Stimulated activated CD4-positive, alpha-beta T cell treated with anti-CD3 and anti-CD28 coated beads, Interleukin-4, amount 100 ng/mL, for 1 hour (primary cell): ENCODE measurements around the gene ARVCF.

Experiments used
- DNase-seq: peaks from one replicate; pipeline ENCODE4 v3.0.0-alpha.2; 2020

ARVCF gene

GRCh38 chr22:19984851-19985811 is 31.5 kb downstream of the ARVCF start:
- DNase-seq = no peak

- no peak for DNase-seq
Measured at GRCh38 chr22:19984201-19984753, 32.3 kb downstream of the ARVCF start.

DNA sequence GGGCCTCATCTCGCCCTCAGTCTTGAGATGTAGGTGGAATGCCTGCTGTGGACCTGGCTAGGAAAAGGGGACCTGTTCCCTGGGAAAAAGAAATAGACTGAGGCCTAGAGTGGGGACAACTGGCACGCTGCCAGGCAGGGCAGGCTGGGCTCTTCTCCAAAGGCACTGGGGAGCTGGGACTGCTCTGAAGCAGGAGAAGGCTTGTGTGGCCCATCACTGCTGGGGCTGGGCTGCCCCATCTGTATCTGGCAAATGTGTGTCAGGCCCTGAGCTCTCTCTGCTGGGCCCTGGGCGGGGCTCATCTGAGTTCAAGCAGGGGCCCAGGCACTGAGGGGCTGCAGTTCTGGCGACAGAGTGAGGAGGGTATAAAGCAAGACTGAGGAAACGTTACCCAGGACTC is 32.9 kb downstream of the ARVCF start:
- DNase-seq = no peak

GRCh38 chr22:19982991-19983578 is 33.5 kb downstream of the ARVCF start:
- DNase-seq = no peak

GRCh38 chr22:19981961-19982920 is 34.4 kb downstream of the ARVCF start:
- no peak for DNase-seq

- DNase-seq = no peak
Measured at GRCh38 chr22:19981171-19981960, 35.3 kb downstream of the ARVCF start.

DNA sequence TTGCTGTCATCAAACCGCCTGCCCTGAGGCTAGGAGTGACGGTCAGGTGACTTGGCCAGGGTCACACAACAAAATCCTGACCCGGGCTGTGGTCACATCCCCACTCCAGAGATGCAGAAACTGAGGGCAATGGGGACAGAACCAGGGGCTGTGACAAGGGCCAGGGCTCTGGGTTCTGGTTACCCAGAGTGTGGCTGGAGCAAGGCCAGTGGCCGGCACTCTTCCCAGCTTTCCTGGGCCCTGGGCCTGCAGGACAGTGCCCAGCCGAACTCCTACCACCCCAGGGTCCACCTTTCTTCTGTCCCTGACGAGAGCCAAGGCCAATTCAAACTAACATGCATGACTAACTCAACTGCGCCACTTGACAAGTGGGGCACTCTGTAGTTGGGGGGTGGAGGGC is 35.9 kb downstream of the ARVCF start:
- no peak for DNase-seq

- DNase-seq = no peak
Measured at GRCh38 chr22:19979712-19980493, 36.7 kb downstream of the ARVCF start.

GRCh38 chr22:19978748-19979147 is 37.9 kb downstream of the ARVCF start:
- no peak for DNase-seq

GRCh38 chr22:19977296-19978243 is 39.1 kb downstream of the ARVCF start:
- DNase-seq = no peak

DNA sequence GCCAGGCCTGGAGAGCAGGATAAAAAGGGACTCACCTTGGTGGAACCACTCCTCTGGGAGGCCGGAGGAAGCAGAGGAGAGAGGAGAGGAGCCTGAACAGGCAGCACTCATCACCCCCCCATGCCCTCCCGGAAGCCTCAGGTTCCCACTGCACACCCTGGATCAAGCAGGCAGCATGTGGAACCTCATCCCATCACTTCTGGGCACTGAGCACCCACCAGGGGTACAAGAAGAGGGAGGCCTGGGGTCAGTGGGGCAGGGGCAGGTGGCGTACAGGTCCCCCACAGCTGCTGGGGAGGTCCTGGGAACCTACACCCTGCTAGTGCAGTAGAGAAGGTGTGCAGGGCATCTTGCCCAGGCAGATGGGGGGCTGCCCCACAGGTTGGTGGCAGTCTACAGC is 40.0 kb downstream of the ARVCF start:
- DNase-seq = no peak

- no peak for DNase-seq
Measured at GRCh38 chr22:19975707-19976035, 41.0 kb downstream of the ARVCF start.

DNA sequence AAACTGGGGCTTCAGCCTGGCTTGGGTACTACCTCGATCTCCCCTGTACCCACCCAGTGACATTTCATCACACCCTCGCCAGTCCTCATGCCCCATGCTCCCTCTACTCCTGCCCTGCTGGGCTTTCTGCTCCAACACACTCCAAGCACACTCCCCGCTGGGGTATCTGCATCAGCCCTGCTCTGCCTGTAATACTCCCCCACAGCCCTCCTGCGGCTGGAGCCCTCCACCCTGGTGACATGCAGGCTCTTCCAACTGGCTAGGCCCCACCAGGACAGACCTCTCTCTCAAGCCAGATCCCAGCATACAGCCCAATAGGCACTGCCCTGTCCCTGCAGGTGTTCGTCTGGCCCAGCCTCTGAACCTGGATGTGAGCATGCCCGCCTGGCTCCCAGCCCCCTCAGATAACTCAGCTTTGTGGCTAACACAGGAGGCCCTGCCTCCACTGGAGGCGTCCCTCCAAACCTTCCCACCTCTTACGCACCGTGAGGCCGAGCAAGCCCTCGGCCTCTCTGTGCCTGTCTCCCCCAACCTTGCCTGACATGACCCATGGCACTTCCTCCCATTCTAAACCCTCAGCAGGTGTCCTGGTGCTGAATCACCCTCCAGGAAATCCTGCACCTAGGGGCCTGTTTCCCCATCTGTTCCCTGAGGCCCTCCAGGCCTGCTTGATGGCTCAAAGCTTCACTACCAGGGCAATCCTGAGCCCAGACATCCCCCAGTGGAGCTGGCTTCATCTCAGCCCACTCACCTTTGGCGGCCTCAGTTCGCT is 41.5 kb downstream of the ARVCF start:
- no peak for DNase-seq

- DNase-seq = no peak
Measured at GRCh38 chr22:19974268-19974861, 42.3 kb downstream of the ARVCF start.

DNA sequence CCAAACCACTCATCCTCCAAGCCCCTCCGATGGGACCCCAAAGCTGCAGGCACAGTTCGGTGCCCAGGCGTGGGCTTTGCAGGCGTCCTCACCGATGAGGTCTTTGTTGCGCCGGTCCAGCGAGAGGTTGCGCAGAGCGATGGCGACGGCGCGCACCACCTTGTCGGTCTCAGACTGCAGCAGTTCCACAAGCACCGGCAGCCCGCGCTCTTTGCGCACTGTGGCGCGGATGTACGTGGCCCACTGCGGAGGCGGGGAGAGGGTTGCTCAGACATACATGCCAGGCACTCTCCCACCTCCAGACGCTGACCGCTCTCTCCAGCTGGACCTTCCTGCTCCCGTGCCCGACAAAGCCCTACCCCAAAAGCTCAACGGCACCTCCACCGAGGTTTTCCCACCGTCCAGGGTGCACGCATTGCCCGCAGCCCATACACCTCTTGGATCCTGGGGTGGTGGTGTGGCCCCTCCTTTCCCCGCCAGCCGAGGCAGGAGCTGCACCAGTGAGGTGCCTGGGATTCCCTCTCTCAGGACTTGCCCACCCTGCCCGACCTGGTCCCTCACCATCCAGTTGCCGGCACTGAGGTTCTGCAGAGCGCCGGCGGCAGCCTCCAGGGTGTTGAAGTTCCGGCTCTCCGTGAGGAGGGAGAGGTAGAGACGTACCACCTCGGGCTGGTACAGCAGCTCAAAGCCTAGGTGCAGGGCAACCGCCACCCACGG is 42.9 kb downstream of the ARVCF start:
- DNase-seq = no peak

DNA sequence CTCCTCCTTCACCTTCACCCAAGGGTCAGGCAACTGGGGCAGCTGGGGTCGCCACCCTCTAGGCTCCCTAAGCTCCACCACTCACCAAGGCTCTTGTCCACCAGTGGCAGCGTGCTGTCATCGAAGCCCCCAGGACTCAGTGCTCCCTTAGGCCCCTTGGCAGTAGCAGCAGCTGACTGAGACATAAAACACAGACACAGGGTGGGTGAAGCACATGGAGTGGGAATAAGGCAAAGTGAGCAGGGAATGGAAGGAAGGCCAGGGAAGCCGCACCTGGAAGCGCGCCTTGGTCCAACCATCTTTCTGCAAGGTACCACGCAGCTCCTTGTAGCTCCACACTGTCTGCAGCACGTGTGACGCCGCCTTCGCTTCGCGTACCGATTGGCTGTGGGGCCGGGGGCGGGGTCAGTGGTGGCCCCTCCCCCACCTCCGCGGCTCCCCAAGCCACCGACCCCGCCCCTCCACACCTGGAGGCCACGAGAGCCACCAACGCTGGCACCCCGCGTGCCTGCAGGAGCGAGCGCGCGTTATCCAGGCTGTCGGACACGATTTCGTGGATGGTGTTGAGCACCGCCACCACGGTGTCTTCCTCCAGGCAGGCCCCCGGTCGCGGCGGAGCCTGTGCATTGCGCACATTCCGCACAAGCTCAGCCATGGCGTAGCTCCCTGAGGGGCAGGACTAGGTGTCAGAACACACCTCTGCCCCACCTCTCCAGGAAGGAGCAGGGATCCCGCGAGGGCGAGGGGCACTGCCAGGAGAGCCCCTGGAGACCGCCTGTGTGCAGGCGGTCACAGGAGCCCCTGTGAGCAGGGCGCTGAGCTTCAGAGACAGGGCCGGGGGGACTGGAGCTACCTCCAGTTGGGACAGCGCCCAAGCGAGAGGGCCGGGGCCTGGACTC is 43.7 kb downstream of the ARVCF start:
- DNase-seq = no peak

GRCh38 chr22:19972251-19972650 is 44.4 kb downstream of the ARVCF start:
- no peak for DNase-seq
